ENCODE results near the gene SLC6A20. TPM values are rescaled to one million over a fixed set of nuclear protein-coding genes. Genes with fewer than 3 reads are reported as not detected.

The SLC6A20 gene
- total RNA-seq, 4 donors from 2014 or later: 0.16 to 1.1 (median 0.26) TPM

DNA sequence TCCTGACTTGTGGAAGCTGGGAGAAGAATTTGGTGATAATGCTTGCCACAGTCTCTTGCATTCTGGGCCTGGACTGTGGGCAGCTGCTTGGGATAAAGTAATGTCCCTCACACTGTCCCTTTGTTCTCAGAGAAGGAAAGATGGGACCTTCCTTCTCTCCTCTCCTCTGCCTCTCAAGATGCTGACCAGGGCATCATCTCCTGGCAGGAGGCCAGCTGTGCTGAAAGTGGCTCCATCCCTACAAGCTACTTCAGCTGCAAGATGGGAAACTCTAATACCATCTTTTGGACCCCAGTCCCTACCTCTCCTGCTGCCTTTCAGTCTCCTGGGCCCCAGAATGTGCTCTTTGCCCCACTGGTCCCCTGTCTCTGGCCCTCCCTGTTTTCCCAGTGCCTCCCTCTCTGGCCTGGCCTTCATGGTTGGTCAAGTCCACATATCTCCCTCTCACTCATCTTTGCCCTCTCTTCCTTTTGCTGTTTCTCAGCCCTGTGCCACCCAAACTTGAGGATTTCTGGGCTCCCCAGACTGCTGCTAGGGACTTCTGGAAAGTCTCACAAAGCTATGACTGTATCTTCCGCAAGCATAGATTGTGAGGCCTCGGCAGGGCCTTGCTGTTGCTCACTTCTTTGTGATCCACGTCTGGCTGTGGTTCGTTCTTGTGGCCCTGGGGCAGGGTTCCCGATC is 7.1 kb upstream of the SLC6A20 start:
- Histone ChIP-seq H3K27me3 (peaks cover 24% of the 10 kb centered on the region), H3K27ac (no peak overlapping the region), H3K4me1 (no peaks in the 10 kb centered on the region), H3K36me3 (no peaks in the 10 kb centered on the region), H3K4me3 (no peak overlapping the region), H3K9me3 (no peaks in the 10 kb centered on the region)
- no peak for ATAC-seq
- TF ChIP-seq POLR2AphosphoS5 (IDR thresholded peaks at IDR 0.05) (no peak), POLR2A (IDR thresholded peaks at IDR 0.05) (no peak), EP300 (IDR thresholded peaks at IDR 0.05) (no peak)
- TF ChIP-seq, protein P1, sequence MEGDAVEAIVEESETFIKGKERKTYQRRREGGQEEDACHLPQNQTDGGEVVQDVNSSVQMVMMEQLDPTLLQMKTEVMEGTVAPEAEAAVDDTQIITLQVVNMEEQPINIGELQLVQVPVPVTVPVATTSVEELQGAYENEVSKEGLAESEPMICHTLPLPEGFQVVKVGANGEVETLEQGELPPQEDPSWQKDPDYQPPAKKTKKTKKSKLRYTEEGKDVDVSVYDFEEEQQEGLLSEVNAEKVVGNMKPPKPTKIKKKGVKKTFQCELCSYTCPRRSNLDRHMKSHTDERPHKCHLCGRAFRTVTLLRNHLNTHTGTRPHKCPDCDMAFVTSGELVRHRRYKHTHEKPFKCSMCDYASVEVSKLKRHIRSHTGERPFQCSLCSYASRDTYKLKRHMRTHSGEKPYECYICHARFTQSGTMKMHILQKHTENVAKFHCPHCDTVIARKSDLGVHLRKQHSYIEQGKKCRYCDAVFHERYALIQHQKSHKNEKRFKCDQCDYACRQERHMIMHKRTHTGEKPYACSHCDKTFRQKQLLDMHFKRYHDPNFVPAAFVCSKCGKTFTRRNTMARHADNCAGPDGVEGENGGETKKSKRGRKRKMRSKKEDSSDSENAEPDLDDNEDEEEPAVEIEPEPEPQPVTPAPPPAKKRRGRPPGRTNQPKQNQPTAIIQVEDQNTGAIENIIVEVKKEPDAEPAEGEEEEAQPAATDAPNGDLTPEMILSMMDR (IDR thresholded peaks at IDR 0.05): no peak
- 90% methylated on average over 5 of the region's 5 CpGs; no CpG with 5 or more reads in 1 of the 2 donors for WGBS, 2 donors (ENCODE audit: low coverage in 1 of 2)

DNA sequence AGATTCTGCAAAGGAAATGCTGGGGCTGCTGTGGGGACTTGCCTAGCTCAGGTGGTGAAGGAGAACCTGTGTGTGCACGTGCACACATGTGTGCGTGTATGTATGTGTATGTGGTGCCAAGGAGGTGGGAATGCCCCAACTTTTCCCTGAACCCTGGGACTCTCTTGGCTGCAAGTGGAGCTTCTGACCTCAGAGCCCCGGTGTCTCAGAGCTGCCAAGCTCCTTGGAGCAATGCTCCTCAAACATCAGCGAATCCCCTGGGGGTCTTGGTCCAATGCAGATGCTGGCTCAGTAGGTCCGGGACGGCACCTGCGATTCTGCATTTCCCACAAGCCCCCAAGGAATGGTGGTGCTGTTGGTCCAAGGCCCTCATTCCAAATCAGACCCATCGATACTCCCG is 5.8 kb upstream of the SLC6A20 start:
- Histone ChIP-seq H3K4me3 (no peak overlapping the region), H3K27ac (no peak overlapping the region), H3K4me1 (no peaks in the 10 kb centered on the region), H3K27me3 (peaks cover 36% of the 10 kb centered on the region), H3K9me3 (no peaks in the 10 kb centered on the region), H3K36me3 (no peaks in the 10 kb centered on the region)
- TF ChIP-seq, protein P1 (IDR thresholded peaks at IDR 0.05): no peak
- 95 to 97% methylated on average over 7 of the region's 9 CpGs for WGBS, 2 donors (ENCODE audit: low coverage in 1 of 2)
- ATAC-seq: no peak

DNA sequence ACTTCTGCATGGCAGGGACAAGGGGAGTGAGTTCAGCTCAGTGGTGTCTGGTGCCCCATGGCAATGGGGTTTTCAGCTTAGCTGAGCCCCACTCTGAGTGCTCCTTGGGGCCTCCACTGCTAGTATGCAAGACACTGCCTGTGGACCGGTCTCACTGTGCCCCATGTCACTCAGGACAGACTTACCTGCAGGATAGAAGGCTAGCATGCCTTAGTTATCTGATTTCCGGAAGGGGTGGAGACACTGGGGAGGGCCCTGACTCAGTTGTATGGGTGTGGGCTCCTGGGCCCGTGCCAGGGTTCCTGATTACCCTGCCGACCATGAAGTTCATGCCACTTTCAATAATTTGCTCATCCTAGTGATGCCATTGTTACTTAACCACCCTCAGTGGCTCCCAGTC is 4.3 kb upstream of the SLC6A20 start:
- peaks cover 0 to 12% (median 4%) of the 10 kb centered on the region in 3 donors for H3K4me1 ChIP-seq
- no peak overlapping the region for H3K4me3 ChIP-seq
- ATAC-seq: no peak
- WGBS, 2 donors (ENCODE audit: low coverage in 1 of 2): 83 to 100% methylated on average over 2 of the region's 4 CpGs
- H3K27ac ChIP-seq: no peak overlapping the region
- no peaks in the 10 kb centered on the region for H3K9me3 ChIP-seq
- H3K27me3 ChIP-seq: peaks cover 51% of the 10 kb centered on the region
- no peaks in the 10 kb centered on the region for H3K36me3 ChIP-seq
- TF ChIP-seq POLR2AphosphoS5 (IDR thresholded peaks at IDR 0.05): no peak

DNA sequence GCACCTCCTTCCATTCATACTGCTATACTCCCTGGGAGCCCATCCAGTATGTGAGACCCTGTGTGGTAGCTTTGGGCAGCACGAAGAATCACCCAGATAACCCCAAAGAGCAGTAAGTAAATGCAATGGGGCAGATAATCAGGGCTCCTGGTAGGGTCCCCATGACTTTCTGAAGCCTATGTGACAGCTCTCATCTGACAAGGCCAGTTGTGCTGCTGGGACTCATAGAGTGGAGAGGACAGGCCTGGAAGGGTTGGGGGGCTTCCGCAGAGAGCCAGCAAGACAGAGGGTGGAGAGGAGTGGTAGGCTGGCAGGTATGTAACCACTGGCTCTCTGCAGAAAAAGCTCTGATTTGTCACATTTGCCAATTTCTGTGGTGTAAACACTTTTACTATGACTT is 3.2 kb upstream of the SLC6A20 start:
- Histone ChIP-seq H3K9me3 (no peaks in the 10 kb centered on the region), H3K27ac (no peak overlapping the region), H3K4me1 (peaks cover 0 to 15% (median 4%) of the 10 kb centered on the region in 3 donors), H3K36me3 (no peaks in the 10 kb centered on the region), H3K27me3 (peaks cover 62% of the 10 kb centered on the region), H3K4me3 (no peak overlapping the region)
- 88 to 100% methylated on average over 1 of the region's 2 CpGs for WGBS, 2 donors (ENCODE audit: low coverage in 1 of 2)
- no peak for ATAC-seq
- no peak for TF ChIP-seq POLR2A (IDR thresholded peaks at IDR 0.05)
- no peak for TF ChIP-seq EP300 (IDR thresholded peaks at IDR 0.05)
- TF ChIP-seq, protein P1 (IDR thresholded peaks at IDR 0.05): no peak
- TF ChIP-seq POLR2AphosphoS5 (IDR thresholded peaks at IDR 0.05): no peak

DNA sequence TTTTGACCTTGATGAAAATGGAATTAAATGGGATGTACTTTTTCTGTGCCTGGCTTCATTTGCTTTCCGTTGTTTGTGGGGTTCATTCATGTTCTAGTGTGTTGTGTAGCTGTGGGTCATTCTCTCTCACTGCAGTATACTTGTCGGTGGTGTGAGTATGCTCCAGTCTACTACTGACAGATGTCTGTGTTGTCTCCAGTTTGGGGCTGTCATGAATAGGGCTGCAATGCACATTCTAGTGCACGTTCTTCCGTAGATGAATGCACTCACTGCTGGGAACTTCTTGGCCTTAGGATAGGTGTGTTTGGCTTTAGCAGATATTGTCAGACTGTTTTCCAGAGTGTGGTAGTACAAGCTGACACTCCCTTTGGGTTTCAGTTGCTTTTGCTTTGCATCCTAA is 1.7 kb upstream of the SLC6A20 start:
- no peak for ATAC-seq
- H3K27me3 ChIP-seq: peaks cover 75% of the 10 kb centered on the region
- 81 to 82% methylated on average over 3 to 4 of the region's 4 CpGs for WGBS, 2 donors (ENCODE audit: low coverage in 1 of 2)

More for the DNA sequence above, 1.7 kb upstream of the SLC6A20 start:
- H3K36me3 ChIP-seq: no peaks in the 10 kb centered on the region
- no peak overlapping the region for H3K27ac ChIP-seq
- H3K9me3 ChIP-seq: no peaks in the 10 kb centered on the region
- TF ChIP-seq POLR2A (IDR thresholded peaks at IDR 0.05): no peak
- no peak for TF ChIP-seq EP300 (IDR thresholded peaks at IDR 0.05)
- no peak for TF ChIP-seq POLR2AphosphoS5 (IDR thresholded peaks at IDR 0.05)
- TF ChIP-seq, protein P1 (IDR thresholded peaks at IDR 0.05): no peak
- peaks cover 0 to 15% (median 4%) of the 10 kb centered on the region in 3 donors for H3K4me1 ChIP-seq
- H3K4me3 ChIP-seq: no peak overlapping the region

All from gastroesophageal sphincter (tissue), 4 donors.